ENCODE measurements around the gene GRK7. TPM values are rescaled to one million over a fixed set of nuclear protein-coding genes. Genes with fewer than 3 reads are reported as not detected.
A peak's percentile ranks its signal among the peaks of the same experiment; 100 is the strongest.
"Not testable (repeated sequence)": the region's sequence is repeated elsewhere in the genome, so short reads cannot be mapped to it uniquely, and the experiment has no call there.

The GRK7 gene
- polyA plus RNA-seq, 4 donors: 0.04 TPM; not detected in 3

GRCh38 chr3:141802316-141803077, 39.3 kb downstream of the GRK7 start:
- DNase-seq: no peak
- no peaks in the 10 kb centered on the region for H3K36me3 ChIP-seq (ENCODE audit: control insufficient read depth in 3 of 3, insufficient read depth in 2 of 3, low read depth in 1 of 3, low read length in 3 of 3)

DNA sequence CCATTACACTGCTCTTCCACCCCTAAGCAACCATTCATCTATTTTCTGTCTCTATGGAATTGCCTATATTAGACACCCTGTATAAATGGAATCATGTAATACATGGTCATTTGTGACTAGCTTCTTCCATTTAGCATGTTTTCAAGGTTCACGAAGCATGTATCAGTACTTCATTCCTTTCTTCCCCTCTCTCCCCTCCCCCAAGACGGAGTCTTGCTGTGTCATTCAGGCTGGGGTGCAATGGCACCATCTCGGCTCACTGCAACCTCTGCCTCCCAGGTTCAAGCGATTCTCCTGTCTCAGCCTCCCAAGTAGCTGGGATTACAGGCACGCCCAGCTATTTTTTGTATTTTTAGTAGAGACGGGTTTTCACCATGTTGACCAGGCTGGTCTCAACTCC, 40.3 kb downstream of the GRK7 start:
- not testable (repeated sequence) for H3K4me3 ChIP-seq (ENCODE audit: low read depth in 1 of 3, low read length in 3 of 3); FAIRE-seq; H3K36me3 ChIP-seq (ENCODE audit: control insufficient read depth in 3 of 3, insufficient read depth in 2 of 3, low read depth in 1 of 3, low read length in 3 of 3); H3K27ac ChIP-seq (ENCODE audit: low read depth in 1 of 3, low read length in 2 of 3); H3K27me3 ChIP-seq (ENCODE audit: control insufficient read depth in 3 of 3, insufficient read depth in 3 of 3, low read length in 3 of 3); H3K9me3 ChIP-seq (ENCODE audit: control insufficient read depth in 2 of 2, insufficient read depth in 1 of 2, low read depth in 1 of 2, low read length in 1 of 2); H3K4me1 ChIP-seq (ENCODE audit: control insufficient read depth in 3 of 3, insufficient read depth in 2 of 3, low read depth in 1 of 3, low read length in 2 of 3); DNase-seq
- 85 to 91% (median 87%) methylated on average over 6 of the region's 6 CpGs for WGBS, 3 donors

More at GRCh38 chr3:141802316-141803077, 39.3 kb downstream of the GRK7 start:
- H3K4me3 ChIP-seq (ENCODE audit: low read depth in 1 of 3, low read length in 3 of 3): no peak overlapping the region
- no peak overlapping the region for H3K27ac ChIP-seq (ENCODE audit: low read depth in 1 of 3, low read length in 2 of 3)
- WGBS, 3 donors: 76 to 89% (median 88%) methylated on average over 6 of the region's 6 CpGs
- peaks cover 0 to 18% (median 0%) of the 10 kb centered on the region in 3 donors for H3K4me1 ChIP-seq (ENCODE audit: control insufficient read depth in 3 of 3, insufficient read depth in 2 of 3, low read depth in 1 of 3, low read length in 2 of 3)
- no peaks in the 10 kb centered on the region for H3K9me3 ChIP-seq (ENCODE audit: control insufficient read depth in 2 of 2, insufficient read depth in 1 of 2, low read depth in 1 of 2, low read length in 1 of 2)
- no peak for FAIRE-seq
- H3K27me3 ChIP-seq (ENCODE audit: control insufficient read depth in 3 of 3, insufficient read depth in 3 of 3, low read length in 3 of 3): no peaks in the 10 kb centered on the region

DNA sequence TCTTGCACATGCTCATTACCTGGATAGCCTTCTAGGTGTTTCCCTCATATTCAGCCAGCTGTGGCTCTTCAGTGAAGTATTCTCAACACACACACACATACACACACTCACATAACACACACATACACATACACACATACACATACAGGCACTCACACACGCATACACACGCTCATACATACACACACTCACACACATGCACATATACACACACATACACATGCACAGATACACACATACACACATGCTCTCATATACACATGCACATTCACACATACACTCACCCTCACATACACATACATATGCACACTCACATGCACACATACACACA, 41.2 kb downstream of the GRK7 start:
- Histone ChIP-seq H3K27ac (ENCODE audit: low read depth in 1 of 3, low read length in 2 of 3) (no peak overlapping the region), H3K27me3 (ENCODE audit: control insufficient read depth in 3 of 3, insufficient read depth in 3 of 3, low read length in 3 of 3) (no peaks in the 10 kb centered on the region), H3K36me3 (ENCODE audit: control insufficient read depth in 3 of 3, insufficient read depth in 2 of 3, low read depth in 1 of 3, low read length in 3 of 3) (no peaks in the 10 kb centered on the region), H3K4me3 (ENCODE audit: low read depth in 1 of 3, low read length in 3 of 3) (no peak overlapping the region), H3K4me1 (ENCODE audit: control insufficient read depth in 3 of 3, insufficient read depth in 2 of 3, low read depth in 1 of 3, low read length in 2 of 3) (peaks cover 0 to 4% (median 0%) of the 10 kb centered on the region in 3 donors), H3K9me3 (ENCODE audit: control insufficient read depth in 2 of 2, insufficient read depth in 1 of 2, low read depth in 1 of 2, low read length in 1 of 2) (no peaks in the 10 kb centered on the region)
- FAIRE-seq (no peak), DNase-seq (no peak)
- 92 to 98% (median 96%) methylated on average over 2 of the region's 2 CpGs for WGBS, 3 donors

GRCh38 chr3:141804778-141805639, 41.8 kb downstream of the GRK7 start:
- no peak overlapping the region for H3K27ac ChIP-seq (ENCODE audit: low read depth in 1 of 3, low read length in 2 of 3)
- no peak overlapping the region for H3K4me3 ChIP-seq (ENCODE audit: low read depth in 1 of 3, low read length in 3 of 3)
- H3K9me3 ChIP-seq (ENCODE audit: control insufficient read depth in 2 of 2, insufficient read depth in 1 of 2, low read depth in 1 of 2, low read length in 1 of 2): no peaks in the 10 kb centered on the region
- no peaks in the 10 kb centered on the region for H3K36me3 ChIP-seq (ENCODE audit: control insufficient read depth in 3 of 3, insufficient read depth in 2 of 3, low read depth in 1 of 3, low read length in 3 of 3)
- peaks cover 0 to 4% (median 0%) of the 10 kb centered on the region in 3 donors for H3K4me1 ChIP-seq (ENCODE audit: control insufficient read depth in 3 of 3, insufficient read depth in 2 of 3, low read depth in 1 of 3, low read length in 2 of 3)
- H3K27me3 ChIP-seq (ENCODE audit: control insufficient read depth in 3 of 3, insufficient read depth in 3 of 3, low read length in 3 of 3): no peaks in the 10 kb centered on the region
- 91 to 95% (median 94%) methylated on average over 18 of the region's 18 CpGs for WGBS, 3 donors
- DNase-seq (no peak), FAIRE-seq (no peak)

- no peak overlapping the region for H3K4me3 ChIP-seq (ENCODE audit: low read depth in 1 of 3, low read length in 3 of 3)
- no peak overlapping the region for H3K27ac ChIP-seq (ENCODE audit: low read depth in 1 of 3, low read length in 2 of 3)
- DNase-seq (peak; percentile 57 to 59), FAIRE-seq (no peak)
- peaks cover 0 to 4% (median 0%) of the 10 kb centered on the region in 3 donors for H3K4me1 ChIP-seq (ENCODE audit: control insufficient read depth in 3 of 3, insufficient read depth in 2 of 3, low read depth in 1 of 3, low read length in 2 of 3)
- no peaks in the 10 kb centered on the region for H3K36me3 ChIP-seq (ENCODE audit: control insufficient read depth in 3 of 3, insufficient read depth in 2 of 3, low read depth in 1 of 3, low read length in 3 of 3)
- no peaks in the 10 kb centered on the region for H3K9me3 ChIP-seq (ENCODE audit: control insufficient read depth in 2 of 2, insufficient read depth in 1 of 2, low read depth in 1 of 2, low read length in 1 of 2)
- no peaks in the 10 kb centered on the region for H3K27me3 ChIP-seq (ENCODE audit: control insufficient read depth in 3 of 3, insufficient read depth in 3 of 3, low read length in 3 of 3)
- 56 to 72% (median 66%) methylated on average over 7 of the region's 7 CpGs for WGBS, 3 donors
These were observed 44.2 kb downstream of the GRK7 start for GRCh38 chr3:141807277-141808033.

DNA sequence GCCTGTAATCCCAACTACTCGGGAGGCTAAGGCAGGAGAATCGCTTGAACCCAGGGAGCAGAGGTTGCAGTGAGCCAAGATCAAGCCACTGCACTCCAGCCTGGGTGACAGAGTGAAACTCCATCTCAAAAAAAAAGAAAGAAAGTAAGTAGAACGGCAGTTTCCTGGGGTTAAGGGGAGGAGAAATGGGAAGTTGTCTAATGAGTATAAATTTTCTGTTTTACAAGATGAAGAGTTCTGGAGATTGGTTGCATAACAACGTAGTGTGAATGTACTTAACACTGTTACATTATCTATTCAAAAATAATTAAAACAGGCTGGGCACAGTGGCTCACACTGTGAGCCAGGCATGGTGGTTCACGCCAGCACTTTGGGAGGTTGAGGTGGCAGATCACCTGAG, 45.4 kb downstream of the GRK7 start:
- H3K27me3 ChIP-seq (ENCODE audit: control insufficient read depth in 3 of 3, insufficient read depth in 3 of 3, low read length in 3 of 3): no peaks in the 10 kb centered on the region
- 70 to 88% (median 77%) methylated on average over 5 of the region's 5 CpGs for whole genome bisulfite sequencing, 3 donors
- H3K27ac ChIP-seq (ENCODE audit: low read depth in 1 of 3, low read length in 2 of 3): no peak overlapping the region
- peaks cover 0 to 4% (median 0%) of the 10 kb centered on the region in 3 donors for H3K4me1 ChIP-seq (ENCODE audit: control insufficient read depth in 3 of 3, insufficient read depth in 2 of 3, low read depth in 1 of 3, low read length in 2 of 3)
- H3K9me3 ChIP-seq (ENCODE audit: control insufficient read depth in 2 of 2, insufficient read depth in 1 of 2, low read depth in 1 of 2, low read length in 1 of 2): no peaks in the 10 kb centered on the region
- H3K4me3 ChIP-seq (ENCODE audit: low read depth in 1 of 3, low read length in 3 of 3): no peak overlapping the region
- H3K36me3 ChIP-seq (ENCODE audit: control insufficient read depth in 3 of 3, insufficient read depth in 2 of 3, low read depth in 1 of 3, low read length in 3 of 3): no peaks in the 10 kb centered on the region
- FAIRE-seq (no peak), DNase-seq (no peak)

DNA sequence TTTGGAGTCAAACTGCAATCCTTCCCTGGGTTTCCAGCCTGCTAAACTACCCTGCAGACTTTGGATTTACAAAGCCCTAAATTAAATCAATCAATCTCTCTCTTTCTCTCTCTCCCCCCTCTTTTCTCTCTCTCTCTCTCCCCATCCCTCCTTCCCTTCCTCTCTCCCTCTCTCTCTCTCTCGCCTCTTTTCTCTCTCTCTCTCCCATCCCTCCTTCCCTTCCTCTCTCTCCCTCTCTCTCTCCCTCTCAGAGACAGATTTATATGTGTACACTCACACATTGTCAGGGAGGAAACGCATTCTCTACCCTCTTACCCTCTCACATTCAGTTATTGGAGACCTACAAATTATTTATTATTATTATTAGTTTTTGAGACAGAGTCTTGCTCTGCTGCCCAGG, 47.0 kb downstream of the GRK7 start:
- 88 to 92% (median 90%) methylated on average over 2 of the region's 2 CpGs for WGBS, 3 donors
- H3K4me3 ChIP-seq (ENCODE audit: low read depth in 1 of 3, low read length in 3 of 3): no peak overlapping the region
- no peak for FAIRE-seq

GRCh38 chr3:141811348-141811747, 48.1 kb downstream of the GRK7 start:
- Histone ChIP-seq H3K9me3 (ENCODE audit: control insufficient read depth in 2 of 2, insufficient read depth in 1 of 2, low read depth in 1 of 2, low read length in 1 of 2) (peaks cover 0 to 5% of the 10 kb centered on the region in 2 donors), H3K4me1 (ENCODE audit: control insufficient read depth in 3 of 3, insufficient read depth in 2 of 3, low read depth in 1 of 3, low read length in 2 of 3) (peaks cover 0 to 4% (median 0%) of the 10 kb centered on the region in 3 donors), H3K27ac (ENCODE audit: low read depth in 1 of 3, low read length in 2 of 3) (no peak overlapping the region), H3K36me3 (ENCODE audit: control insufficient read depth in 3 of 3, insufficient read depth in 2 of 3, low read depth in 1 of 3, low read length in 3 of 3) (no peaks in the 10 kb centered on the region), H3K27me3 (ENCODE audit: control insufficient read depth in 3 of 3, insufficient read depth in 3 of 3, low read length in 3 of 3) (no peaks in the 10 kb centered on the region), H3K4me3 (ENCODE audit: low read depth in 1 of 3, low read length in 3 of 3) (no peak overlapping the region)
- no peak for FAIRE-seq
- DNase-seq: no peak
- WGBS, 3 donors: 80 to 91% (median 80%) methylated on average over 3 of the region's 3 CpGs

More for the DNA sequence above, 47.0 kb downstream of the GRK7 start:
- Histone ChIP-seq H3K36me3 (ENCODE audit: control insufficient read depth in 3 of 3, insufficient read depth in 2 of 3, low read depth in 1 of 3, low read length in 3 of 3) (no peaks in the 10 kb centered on the region), H3K4me1 (ENCODE audit: control insufficient read depth in 3 of 3, insufficient read depth in 2 of 3, low read depth in 1 of 3, low read length in 2 of 3) (peaks cover 0 to 4% (median 0%) of the 10 kb centered on the region in 3 donors), H3K27ac (ENCODE audit: low read depth in 1 of 3, low read length in 2 of 3) (no peak overlapping the region), H3K27me3 (ENCODE audit: control insufficient read depth in 3 of 3, insufficient read depth in 3 of 3, low read length in 3 of 3) (no peaks in the 10 kb centered on the region), H3K9me3 (ENCODE audit: control insufficient read depth in 2 of 2, insufficient read depth in 1 of 2, low read depth in 1 of 2, low read length in 1 of 2) (no peaks in the 10 kb centered on the region)
- DNase-seq: no peak
